ENCODE measurements around the gene LAMA2.

Gene LAMA2

DNA sequence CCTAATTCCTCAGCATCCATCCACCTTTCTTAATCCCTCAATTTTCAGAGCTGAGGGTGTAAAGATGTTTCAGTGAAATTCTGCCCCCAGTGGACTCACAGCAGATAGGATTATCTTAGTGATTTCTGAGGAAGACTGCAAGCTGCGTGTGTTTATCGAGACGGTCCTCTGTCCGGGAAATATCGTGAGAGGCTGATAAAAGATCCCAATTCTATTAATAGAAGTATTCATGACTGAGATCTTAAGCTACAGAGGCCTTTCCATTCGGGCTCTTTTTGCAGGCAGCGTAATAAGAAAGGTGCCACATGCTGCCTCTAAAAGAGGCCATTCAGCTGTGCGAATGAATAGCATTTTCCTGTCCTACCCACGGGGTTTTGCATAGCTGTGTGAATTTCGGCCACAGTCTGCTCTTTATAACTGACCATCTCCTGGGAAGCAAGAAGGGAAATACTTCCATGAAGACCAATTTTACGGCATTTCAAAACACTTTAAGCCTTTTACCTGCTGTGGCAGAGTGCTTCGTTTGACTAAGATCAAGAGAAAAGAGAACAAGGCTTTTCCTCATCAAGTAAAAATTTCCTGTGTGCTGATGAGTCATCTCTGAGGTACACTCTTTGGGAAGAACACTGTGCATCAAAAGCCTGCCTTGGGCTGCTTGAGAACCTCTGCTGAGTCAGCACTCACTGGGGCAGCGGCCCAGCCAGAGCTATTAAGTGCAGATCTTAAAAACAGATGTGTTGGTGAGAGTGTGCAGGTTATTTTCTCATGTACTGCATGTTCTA lies 618.2 kb downstream of the LAMA2 start:
- peak in 1 of 2 donors; percentile 37 for DNase-seq

DNA sequence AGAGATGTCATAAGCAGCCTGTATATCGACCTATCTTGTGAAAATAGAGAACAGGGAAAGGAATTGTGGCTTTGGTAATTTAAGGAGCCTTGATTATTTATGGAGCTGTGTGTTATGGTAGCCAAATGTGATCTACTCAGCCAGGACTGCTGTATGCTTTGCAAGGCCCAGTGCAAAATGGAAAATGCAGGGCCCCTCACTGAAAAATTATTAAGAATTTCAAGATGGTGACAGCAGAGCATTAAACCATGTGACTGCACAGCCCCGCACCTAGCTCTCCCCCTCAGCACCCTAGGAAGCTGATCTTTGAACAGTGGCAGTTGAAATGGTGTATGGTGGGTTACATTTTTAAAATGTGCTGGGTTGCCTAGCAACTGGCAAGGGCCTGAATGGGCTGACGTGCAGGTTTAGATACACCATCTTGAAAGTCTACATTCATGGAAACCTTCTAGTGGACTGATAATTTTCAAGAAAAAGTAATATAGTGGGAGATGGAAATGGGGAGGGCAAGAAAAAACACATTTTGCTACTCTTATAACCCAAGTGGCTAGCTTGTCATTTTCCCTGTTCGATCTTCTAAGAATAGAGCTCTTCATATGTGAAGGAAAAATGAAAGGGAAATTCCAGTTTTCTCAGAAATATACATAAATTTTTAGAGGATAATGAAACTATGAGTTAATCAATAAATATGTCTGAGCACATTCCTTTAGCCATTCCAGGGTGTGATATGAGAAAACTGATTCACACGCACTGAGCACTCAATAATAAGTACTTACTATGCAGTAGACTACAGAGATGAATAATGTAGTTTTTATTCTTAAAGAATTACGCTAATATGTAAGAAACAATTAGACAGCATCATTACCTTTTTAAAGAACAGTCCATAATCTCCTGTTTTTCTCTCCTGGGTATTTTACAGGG lies 619.1 kb downstream of the LAMA2 start:
- DNase-seq = no peak

DNA sequence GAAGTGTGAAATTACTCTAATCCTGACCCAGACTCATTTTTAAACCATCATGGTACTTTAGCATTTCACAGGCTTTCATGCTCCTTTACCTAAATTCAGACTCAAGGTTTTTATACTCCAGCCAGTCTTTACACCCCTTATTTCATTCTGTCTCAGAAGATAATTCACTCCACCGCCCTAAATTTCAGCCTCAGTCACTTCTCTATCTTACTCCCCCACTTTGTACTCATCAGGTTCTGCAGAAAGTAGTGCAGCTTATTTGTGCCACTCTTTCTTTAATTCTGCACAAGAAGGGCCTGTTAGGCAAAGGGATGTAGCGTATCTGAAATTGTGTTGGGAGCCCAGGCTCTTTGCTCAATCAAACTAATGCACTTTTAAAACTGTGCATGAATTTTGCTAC lies 621.5 kb downstream of the LAMA2 start:
- DNase-seq = no peak

DNA sequence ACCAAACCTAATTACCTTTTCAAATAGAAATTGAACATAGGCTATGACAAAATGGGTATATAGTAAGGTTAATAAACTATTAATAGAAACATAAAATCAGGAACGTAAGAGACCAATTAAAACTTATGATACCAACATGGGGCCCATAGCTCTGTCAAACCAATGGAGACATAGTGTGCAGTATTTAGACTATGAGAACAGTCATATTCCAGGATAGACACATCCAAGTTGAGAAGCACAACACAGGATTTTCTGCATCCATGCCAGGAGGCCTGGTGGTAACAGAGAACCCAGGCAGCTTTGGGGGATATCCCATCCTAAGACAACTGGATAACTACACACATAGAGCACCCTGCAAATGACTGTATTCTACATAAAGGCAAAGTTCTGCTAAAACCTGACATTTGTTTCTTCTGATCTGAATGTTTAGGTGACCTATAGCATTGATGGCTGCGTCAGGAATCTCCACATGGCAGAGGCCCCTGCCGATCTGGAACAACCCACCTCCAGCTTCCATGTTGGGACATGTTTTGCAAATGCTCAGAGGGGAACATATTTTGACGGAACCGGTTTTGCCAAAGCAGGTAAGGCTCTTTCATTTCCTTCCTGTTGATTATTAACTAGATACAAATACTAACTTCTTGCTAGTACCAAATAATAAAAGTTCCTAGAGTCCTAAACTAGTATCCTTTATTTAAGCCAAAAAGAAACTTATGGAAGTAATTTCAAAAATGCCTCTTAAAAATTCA lies 624.3 kb downstream of the LAMA2 start:
- no peak for DNase-seq

DNA sequence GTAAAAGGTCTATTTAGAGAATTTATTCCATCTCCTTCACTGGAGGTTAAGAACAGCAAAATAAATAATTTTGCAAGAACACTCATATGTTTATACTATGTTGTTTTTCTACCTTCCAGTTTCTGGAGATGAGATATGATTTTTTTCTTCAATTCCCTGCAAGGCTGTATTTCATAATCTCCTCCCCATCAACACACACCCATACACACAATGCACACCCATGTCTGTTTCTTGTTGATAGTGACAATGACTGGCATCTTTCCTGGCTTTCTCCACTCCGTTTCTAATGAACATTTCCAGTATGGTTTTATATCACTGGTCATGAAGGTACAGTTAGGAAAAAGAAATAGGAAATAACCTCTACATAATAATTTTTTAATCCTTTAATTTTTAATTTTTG lies 624.9 kb downstream of the LAMA2 start:
- DNase-seq = no peak

DNA sequence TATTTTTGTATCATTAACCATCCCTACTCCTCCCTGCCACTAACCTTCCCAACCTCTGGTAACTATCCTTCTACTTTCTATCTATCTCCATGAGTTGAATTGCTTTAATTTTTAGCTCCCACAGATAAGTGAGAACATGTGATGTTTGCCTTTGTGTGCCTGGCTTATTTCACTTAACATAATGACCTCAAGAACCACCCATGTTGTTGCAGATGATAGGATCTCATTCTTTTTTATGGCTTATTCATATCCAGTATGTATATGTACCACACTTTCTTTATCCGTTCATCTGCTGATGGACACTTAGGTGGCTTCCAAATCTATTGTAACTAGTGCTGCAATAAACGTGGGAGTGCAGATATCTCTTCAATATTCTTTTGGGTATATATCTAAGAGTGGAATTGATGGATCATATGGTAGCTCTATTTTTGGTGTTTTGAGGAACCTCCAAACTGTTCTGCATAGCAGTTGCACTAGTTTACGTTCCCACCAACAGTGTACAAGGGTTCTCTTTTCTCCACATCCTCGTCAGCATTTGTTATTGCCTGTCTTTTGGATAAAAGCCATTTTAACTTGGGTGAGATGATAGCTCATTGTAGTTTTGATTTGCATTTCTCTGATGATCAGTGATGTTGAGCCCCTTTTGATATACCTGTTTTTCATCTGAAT lies 625.7 kb downstream of the LAMA2 start:
- DNase-seq = no peak

DNA sequence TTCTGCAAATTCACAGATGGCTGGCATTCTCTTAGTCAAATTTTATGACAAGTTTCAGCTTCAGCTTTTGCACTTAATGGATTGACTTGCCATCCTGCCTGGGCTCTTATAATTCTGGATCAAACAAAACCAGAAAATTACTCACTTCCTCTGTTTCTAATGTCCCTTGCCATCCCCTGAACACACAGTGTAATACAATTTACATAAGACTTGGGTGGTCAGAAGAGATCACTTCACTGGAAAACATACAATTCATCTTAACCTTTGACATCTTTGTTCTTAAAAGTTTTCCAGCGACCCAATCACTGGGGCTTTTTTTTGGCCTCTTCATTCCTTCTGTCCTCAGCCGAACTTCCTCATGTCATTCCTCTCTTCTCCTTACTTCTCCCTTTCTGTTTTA lies 628.0 kb downstream of the LAMA2 start:
- no peak for DNase-seq

DNA sequence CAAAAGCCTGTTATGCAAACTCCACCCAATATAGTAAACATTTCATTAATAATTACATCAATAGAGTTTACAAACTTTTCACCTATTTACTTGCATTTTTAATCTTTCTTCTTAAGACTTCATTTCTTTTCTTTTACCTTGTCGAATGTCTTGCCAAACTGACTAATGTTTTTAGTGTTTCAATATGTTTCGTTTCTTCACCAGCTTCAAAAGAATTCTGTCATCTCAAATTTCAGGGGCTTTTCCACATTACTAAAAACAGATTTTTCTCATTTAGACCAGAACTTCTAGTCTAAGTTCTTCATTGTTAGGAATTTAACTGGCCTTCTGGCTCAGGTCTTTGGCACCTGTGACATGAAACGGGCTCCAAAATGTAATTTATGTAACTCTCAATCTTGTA lies 630.5 kb downstream of the LAMA2 start:
- DNase-seq = no peak

DNA sequence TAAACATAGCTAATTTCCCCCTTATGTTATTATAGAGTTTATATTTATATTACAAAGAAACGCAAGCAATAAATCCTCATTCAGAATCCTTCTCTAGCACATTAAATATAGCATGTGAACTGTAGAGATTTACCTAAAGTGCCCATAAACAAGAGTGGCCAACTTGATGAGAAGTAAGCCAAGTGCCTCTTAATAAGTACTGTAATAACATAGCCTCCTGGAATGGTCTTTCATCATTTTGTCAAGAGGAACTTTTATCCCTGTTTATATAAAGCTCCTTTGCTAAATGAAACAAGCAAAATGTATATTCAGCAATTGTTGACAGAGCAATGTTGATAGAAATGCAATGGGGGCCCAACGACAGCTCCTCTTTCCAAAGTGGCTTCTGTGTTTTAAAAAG lies 632.1 kb downstream of the LAMA2 start:
- DNase-seq = no peak

DNA sequence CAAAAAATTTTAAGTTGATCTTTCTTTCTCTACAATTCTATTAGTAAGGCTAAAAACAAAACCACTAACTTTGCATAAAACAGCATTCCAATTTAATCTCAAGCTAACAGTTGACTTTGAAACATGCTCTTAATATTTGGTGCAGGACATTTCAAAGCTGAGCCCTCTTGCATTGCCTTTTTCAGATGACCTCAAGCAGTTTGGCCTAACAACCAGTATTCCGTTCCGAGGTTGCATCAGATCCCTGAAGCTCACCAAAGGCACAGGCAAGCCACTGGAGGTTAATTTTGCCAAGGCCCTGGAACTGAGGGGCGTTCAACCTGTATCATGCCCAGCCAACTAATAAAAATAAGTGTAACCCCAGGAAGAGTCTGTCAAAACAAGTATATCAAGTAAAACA lies 633.1 kb downstream of the LAMA2 start:
- no peak for DNase-seq

DNA sequence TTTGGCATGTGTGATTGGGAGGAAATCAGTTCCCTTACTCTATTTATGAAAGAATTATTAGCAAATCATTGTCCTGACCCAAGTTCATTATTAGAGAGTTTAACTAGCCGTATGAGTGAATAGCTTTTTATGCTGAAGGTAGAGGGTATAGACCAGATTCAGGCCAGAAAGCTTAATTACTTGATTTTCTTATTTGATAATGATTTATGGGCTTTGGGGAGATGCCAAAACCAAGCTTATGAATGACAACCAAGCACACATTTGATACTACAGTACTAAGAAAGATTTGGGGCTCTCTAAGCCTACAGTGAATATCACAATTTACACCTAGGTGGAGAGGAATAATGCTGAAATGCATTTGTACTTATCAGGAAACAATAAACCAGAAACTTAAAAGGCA lies 633.8 kb downstream of the LAMA2 start:
- DNase-seq = no peak

DNA sequence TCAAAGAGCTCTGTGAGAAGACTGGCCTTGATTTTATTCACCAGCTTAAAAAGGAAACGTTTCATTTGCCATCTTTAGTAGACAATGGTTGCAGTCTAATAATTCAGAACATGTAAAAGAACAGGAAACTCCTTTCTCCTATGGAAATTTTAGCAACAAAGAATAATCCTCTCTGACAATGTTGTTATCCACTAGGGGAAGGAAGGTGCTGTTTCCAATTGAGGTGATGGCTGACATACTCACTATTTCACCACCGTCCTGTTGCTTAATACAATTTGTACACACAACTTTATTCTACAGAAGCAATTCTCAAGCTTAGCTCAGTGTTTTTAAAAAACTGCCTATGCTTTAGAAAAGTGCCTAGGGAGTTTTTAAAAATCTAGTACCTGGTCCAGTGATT lies 634.4 kb downstream of the LAMA2 start:
- DNase-seq = no peak

DNA sequence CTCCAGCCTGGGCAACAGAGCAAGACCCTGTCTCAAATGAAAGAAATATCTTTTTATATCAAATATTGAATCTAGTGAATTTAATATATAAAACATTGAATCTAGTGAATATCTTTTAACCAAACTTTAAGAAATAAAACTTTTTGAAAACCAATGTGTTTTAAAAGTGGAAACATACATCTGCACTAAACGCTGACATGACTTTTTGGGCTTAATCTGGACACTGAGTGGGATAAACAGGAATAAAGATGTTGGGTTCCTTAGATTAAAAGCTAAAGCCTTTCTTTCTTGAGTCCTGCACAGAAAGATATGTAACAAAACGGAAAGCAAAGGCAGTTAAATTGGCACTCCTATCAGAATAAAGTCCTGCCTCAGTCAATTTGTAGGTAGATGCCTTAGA lies 636.8 kb downstream of the LAMA2 start:
- DNase-seq = no peak

DNA sequence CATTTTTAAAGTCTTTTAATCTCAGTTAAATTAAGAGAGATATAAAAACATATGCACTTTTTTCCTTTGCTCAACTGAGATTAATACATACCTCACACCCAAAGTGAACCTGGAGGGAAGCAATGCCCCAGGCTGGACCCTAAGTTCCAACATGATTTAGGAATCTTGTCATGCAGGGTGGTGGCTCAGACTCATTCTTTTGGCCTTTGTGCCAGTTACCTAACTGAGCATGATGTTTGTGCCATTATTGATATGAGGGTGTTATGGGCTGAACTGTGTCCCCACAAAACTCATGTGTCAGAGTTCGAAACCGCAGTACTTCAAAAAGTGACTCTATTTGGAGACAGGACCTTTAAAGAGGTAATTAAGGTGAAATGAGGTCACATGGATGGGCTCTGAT lies 639.0 kb downstream of the LAMA2 start:
- DNase-seq = no peak

DNA sequence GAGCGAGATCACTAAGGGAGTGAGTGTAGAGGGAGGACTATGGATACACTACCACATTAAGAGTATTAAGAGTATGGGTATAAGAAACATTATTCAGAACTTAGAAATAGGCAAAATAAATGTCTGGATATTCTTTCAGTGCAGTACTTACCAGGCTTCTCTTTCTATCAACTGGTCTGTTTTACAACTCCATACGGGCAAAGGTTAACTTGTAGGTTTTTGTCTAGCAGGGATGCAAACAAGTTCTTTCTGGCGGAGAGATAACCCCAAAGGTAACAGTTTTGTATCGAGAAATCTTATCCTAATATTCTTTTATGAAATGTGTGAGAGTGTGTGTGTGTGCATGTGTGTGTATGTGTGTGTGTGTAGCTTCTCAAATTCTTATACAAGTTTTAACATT lies 640.9 kb downstream of the LAMA2 start:
- no peak for DNase-seq

DNA sequence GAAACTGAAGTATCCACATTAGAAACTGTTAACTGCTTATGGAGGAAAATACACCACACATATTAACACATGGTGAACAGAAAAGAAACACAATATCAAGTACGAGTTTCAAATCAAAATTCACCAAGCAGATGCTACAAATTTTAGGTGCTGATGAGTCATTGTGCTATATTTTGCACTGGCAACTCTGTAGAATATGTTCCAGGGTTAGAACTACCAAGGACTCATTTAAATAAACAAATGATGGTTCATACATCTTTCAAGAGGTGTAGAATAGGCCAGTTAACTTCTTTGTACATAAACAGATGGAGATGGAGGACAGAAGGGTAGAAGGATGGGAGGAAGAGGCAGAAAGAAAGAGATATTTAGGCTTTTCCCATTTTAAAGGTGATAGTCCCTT lies 642.1 kb downstream of the LAMA2 start:
- no peak for DNase-seq

DNA sequence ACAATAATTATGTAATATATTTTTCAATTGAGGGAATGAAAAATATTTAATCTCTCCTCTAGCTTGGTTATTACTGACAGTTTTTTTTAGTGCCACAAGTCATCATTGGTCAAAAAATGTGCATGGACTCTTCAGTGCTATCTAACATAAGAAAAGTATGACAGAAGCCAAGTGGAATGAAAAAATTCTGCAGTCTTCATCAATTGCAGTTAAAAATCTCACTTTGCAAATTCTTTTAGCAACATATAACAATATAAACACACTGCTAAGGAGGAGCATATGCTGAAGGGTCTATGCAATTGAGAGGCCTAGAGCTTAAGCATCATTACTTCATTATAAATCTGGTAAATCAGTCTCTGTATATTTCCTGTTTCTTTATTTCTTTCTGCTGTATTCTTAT lies 652.0 kb downstream of the LAMA2 start:
- DNase-seq = no peak

DNA sequence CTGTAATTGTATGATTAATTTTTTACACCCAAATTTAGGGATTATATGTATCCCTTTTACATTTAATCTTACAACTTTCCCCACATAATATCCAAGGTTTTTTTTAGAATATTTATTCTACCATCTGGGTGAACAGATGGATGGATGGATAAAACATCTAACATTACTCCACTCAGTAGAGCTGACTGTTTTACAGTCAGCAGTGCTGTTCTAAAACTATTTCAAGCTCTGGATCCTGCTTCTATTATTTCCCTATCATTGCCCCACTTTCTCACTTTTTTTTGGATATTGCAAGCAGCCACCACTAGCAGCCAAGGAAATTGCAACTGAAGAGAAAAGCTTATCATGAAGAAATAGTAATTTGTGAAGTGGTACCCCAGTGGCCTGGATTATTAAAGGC lies 653.3 kb downstream of the LAMA2 start:
- DNase-seq = no peak

DNA sequence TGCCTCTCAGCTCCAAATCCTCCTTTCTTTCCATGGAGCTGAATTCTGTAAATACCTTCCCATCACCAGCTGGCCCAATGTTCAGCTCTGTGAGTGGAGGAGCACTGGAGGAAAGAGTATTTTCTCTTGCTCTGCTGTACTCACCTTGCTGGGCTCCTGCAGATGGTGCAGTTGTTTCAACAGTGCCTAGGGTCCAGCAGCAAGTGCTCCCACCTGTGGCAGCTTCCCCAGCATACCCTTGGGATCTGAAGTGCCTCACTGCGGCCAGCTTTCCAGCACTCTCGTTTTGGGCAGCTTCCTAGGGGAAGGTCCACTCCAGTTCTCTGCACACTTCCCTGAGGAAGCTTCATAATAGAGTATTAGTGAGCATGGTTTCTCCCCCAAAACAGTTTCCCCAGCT lies 656.1 kb downstream of the LAMA2 start:
- DNase-seq = no peak

DNA sequence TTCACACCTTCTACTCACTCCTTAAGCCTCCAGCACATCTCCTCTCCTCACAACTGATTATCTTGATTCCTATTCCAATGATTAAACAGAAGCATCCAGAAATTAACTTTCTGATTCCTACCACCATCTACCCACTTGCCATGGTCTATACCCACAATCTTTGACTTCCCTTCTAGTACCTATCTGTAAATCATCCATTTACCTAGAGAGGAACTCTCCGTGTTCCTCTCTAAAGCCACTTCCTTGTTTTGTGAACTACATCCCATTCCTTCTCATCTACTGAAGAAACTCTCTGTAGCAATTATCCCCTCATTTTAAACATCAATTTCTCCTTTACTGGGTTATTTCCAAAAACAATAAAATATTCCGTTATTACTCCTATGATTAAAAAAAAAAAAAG lies 659.8 kb downstream of the LAMA2 start:
- DNase-seq = no peak

DNA sequence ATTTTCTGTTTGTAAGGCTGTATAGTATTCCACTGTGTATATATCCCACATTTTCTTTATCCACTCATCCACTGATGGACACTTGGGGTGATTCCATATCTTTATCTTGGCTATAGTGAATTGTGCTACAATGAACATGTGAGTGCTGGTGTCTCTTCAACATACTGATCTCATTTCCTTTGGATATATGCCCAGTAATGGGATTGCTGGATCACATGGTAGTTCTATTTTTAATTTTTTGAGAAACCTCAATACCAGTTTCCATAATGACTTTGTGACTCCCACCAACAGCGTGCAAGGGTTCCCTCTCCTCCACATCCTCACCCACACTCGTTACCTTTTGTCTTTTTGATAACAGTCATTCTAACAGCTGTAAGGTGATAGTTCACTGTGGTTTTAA lies 661.0 kb downstream of the LAMA2 start:
- no peak for DNase-seq

DNA sequence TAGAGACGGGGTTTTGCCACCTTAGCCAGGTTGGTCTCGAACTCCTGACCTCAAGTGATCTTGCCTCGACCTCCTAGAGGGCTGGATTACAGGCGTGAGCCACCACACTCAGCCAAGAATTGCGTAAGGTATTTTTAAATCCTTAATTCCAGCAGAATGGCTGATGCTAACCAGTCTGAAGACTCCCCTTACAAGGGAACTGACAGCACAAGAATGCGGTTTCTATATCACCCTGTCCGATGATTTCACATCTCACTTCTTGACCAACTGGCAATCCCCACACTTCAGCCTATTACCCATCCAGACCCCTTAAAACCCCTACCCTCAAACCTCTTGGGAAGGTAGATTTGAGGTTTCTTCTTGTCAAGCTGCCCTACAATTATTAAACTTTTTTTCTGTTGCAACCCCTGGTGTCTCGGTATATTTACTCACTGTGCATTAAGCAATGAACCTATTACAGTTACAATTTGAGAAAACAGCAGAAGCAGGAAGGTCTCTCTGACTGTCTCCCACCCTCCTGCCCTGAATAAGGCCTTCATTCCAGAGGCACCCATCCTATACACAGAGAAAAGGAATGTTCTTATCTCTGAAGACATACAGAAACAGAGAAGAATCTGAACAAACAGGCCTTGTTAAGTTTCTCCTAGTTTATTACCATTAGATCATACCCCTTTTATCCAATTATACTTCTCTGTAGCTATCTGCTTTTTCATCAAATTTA lies 662.1 kb downstream of the LAMA2 start:
- DNase-seq = no peak
